ENCODE results near the gene TBC1D9B. TPM values are rescaled to one million over a fixed set of nuclear protein-coding genes. Genes with fewer than 3 reads are reported as not detected.

Gene TBC1D9B
- total and polyA plus RNA-seq, 8 donors = 80.6 to 124 (median 97.0) TPM

DNA sequence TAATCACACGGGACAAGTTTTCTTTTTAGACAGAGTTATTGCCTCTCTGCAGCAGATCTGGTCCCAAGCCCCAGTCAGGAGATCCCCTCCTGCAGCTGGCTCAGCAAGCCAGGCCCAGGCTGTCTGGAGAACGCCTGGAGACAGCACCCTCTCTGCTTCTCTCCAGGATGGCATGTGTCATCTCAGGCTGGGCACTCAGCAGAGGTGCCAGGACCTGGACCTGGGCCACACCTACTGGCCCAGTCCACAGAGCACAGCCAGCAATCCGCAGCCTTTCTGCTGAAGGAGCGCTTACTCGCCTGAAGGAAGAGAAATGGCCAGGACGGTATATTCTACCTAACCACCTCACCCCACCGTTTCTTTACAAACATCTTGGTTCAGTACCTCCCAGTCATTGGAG, 4.7 kb upstream of the TBC1D9B start:
- Histone ChIP-seq H3K36me3 (no peaks in the 10 kb centered on the region), H3K4me3 (no peak overlapping the region), H3K27ac (no peak overlapping the region), H3K4me1 (peaks cover 0 to 33% of the 10 kb centered on the region in 2 donors), H3K27me3 (no peaks in the 10 kb centered on the region), H3K9me3 (no peaks in the 10 kb centered on the region)
- no peak for TF ChIP-seq CTCF (IDR thresholded peaks at IDR 0.05)
- DNase-seq = peak in 1 of 4 donors; percentile 31
- ATAC-seq = no peak
- intact Hi-C loops (cut with DNase I) = no loop called here

- ATAC-seq = no peak
- H3K4me3 ChIP-seq = no peak overlapping the region
- no peaks in the 10 kb centered on the region for H3K27me3 ChIP-seq
- DNase-seq = no peak
- no peak for TF ChIP-seq CTCF (IDR thresholded peaks at IDR 0.05)
- intact Hi-C loops (cut with DNase I) = loop anchor here in 1 of 2 donors (10.0 kb wide), 1 partner anchor 144 kb away; no protein-coding TSS in a partner anchor
- no peaks in the 10 kb centered on the region for H3K9me3 ChIP-seq
- H3K4me1 ChIP-seq = peaks cover 0 to 43% of the 10 kb centered on the region in 2 donors
- no peak overlapping the region for H3K27ac ChIP-seq
- peaks cover 0 to 6% of the 10 kb centered on the region in 2 donors for H3K36me3 ChIP-seq
These were observed 1.5 kb upstream of the TBC1D9B start for GRCh38 chr5:179909224-179909623.

GRCh38 chr5:179908528-179908927, 831 bp upstream of the TBC1D9B start:
- no peak for TF ChIP-seq CTCF (IDR thresholded peaks at IDR 0.05)
- peaks cover 0 to 36% of the 10 kb centered on the region in 2 donors for H3K4me1 ChIP-seq
- H3K36me3 ChIP-seq = peaks cover 0 to 13% of the 10 kb centered on the region in 2 donors
- intact Hi-C loops (cut with DNase I) = loop anchor here in 1 of 2 donors (10.0 kb wide), 1 partner anchor 144 kb away; no protein-coding TSS in a partner anchor
- H3K4me3 ChIP-seq = peak overlapping the region in 1 of 2 donors; percentile 68
- H3K27me3 ChIP-seq = no peaks in the 10 kb centered on the region
- H3K9me3 ChIP-seq = no peaks in the 10 kb centered on the region
- peak overlapping the region; percentile 77 to 86 for H3K27ac ChIP-seq
- no peak for DNase-seq
- ATAC-seq = no peak

DNA sequence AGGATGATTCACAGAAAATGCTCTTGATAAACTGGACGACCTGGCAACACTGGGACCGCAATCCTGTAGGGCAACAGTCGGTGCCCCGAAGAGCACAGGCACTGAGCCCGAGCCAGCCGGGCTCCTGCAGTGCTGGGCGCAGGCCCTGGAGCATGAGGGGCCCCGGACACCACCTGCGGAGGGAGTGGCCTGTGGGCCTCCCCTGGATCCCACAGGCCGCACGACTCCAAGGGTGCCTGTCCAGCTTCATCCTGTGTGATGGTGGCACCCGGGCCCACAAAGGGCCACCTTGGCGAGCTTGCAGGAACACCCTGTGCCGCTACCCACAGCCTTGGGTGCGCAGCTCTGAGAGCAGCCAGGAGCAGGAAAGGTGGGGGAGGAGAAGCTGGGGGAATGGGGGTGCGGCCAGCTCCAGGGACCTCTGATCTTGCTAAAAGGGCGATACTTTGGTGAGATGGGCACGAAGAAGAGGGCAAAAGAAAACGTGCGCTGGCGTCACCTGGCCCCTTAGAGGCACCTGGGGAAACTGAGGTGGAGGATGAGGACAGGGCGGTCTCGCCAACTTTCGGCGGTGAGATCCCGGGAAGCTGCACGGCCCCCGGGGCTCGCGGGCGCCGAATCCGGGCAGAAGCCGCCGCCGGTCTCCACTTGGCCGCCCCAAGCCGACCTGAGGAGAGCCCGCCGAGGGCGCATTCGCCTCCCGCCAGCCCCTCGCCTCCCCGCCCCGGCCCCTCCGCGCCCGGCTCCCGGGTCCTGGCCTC, 722 bp downstream of the TBC1D9B start:
- Histone ChIP-seq H3K4me3 (peak overlapping the region; percentile 53 to 68), H3K4me1 (peaks cover 0 to 32% of the 10 kb centered on the region in 2 donors), H3K27me3 (no peaks in the 10 kb centered on the region), H3K36me3 (peaks cover 0 to 28% of the 10 kb centered on the region in 2 donors), H3K9me3 (no peaks in the 10 kb centered on the region), H3K27ac (peak overlapping the region; percentile 39 to 86)
- peak; percentile 10 to 82 (median 28) for DNase-seq
- TF ChIP-seq CTCF (IDR thresholded peaks at IDR 0.05) = no peak
- intact Hi-C loops (cut with DNase I) = loop anchor here in 1 of 2 donors (10.0 kb wide), 1 partner anchor 142 kb away; no protein-coding TSS in a partner anchor
- ATAC-seq = peak; percentile 35

DNA sequence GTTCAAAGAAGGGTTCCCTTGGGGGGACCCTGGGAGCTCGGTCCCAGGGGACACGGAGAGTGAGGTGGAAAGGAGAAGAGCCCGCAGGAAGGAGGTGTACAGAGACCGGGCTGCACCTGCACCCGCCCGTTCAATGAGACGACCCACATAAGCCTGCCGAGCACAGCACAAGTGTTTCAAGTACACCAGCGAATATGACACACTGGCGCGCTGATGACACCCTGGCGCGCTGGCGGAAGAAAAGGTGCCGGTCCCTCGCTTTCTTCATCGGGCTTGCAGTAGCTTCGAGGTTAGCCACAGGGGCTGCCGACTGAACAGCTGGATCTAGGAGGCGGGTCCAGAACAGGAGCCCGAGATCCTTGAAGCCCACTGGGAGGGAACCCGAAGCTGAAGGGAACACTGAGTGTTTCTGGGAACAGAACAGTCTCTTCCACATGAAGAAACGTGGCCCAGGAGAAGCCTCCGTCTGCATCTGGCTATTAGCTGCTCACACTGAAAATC, 1.4 kb downstream of the TBC1D9B start:
- Histone ChIP-seq H3K4me3 (peak overlapping the region; percentile 53 to 68), H3K27ac (peak overlapping the region in 1 of 2 donors; percentile 86), H3K27me3 (no peaks in the 10 kb centered on the region), H3K4me1 (peaks cover 0 to 32% of the 10 kb centered on the region in 2 donors), H3K36me3 (peaks cover 0 to 32% of the 10 kb centered on the region in 2 donors), H3K9me3 (no peaks in the 10 kb centered on the region)
- ATAC-seq = no peak
- DNase-seq = no peak
- intact Hi-C loops (cut with DNase I) = loop anchor here in 1 of 2 donors (10.0 kb wide), 1 partner anchor 142 kb away; no protein-coding TSS in a partner anchor
- no peak for TF ChIP-seq CTCF (IDR thresholded peaks at IDR 0.05)
